GM11168 (cell line): ENCODE results near the gene MIPOL1.
"Not testable (repeated sequence)": the region's sequence is repeated elsewhere in the genome, so short reads cannot be mapped to it uniquely, and the experiment has no call there.

Experiments
- in situ Hi-C: fragments of 300-500 bp; cut with MboI; formaldehyde crosslinking; loops from one replicate; pipeline ENCODE4 v1.12.0; 2022; ENCODE audit warnings: low sequenced_read_pairs; ENCODE audit not compliant: unreplicated experiment

The MIPOL1 gene

GRCh38 chr14:37275963-37276362, 78.2 kb downstream of the MIPOL1 start:
- in situ Hi-C loops = no loop called here

- in situ Hi-C loops = no loop called here
Measured at GRCh38 chr14:37278636-37279538, 81.2 kb downstream of the MIPOL1 start.

- in situ Hi-C loops = no loop called here
Measured at GRCh38 chr14:37279818-37280217, 82.1 kb downstream of the MIPOL1 start.

GRCh38 chr14:37284760-37285159, 87.0 kb downstream of the MIPOL1 start:
- in situ Hi-C loops = no loop called here

GRCh38 chr14:37285220-37285619, 87.5 kb downstream of the MIPOL1 start:
- in situ Hi-C loops = no loop called here

GRCh38 chr14:37289688-37290087, 92.0 kb downstream of the MIPOL1 start:
- in situ Hi-C loops = no loop called here

GRCh38 chr14:37295262-37295661, 97.5 kb downstream of the MIPOL1 start:
- in situ Hi-C loops = not testable (repeated sequence)

- in situ Hi-C loops = no loop called here
Measured at GRCh38 chr14:37311252-37311651, 113.5 kb downstream of the MIPOL1 start.

GRCh38 chr14:37318938-37319337, 121.2 kb downstream of the MIPOL1 start:
- in situ Hi-C loops = no loop called here

GRCh38 chr14:37320106-37320505, 122.4 kb downstream of the MIPOL1 start:
- in situ Hi-C loops = no loop called here

GRCh38 chr14:37325332-37325731, 127.6 kb downstream of the MIPOL1 start:
- in situ Hi-C loops = no loop called here

- in situ Hi-C loops = no loop called here
Measured at GRCh38 chr14:37326434-37326833, 128.7 kb downstream of the MIPOL1 start.

GRCh38 chr14:37327933-37328332, 130.2 kb downstream of the MIPOL1 start:
- in situ Hi-C loops = not testable (repeated sequence)

- in situ Hi-C loops = no loop called here
Measured at GRCh38 chr14:37328673-37329072, 130.9 kb downstream of the MIPOL1 start.

GRCh38 chr14:37329189-37330001, 131.7 kb downstream of the MIPOL1 start:
- in situ Hi-C loops = no loop called here

- in situ Hi-C loops = no loop called here
Measured at GRCh38 chr14:37330910-37331309, 133.2 kb downstream of the MIPOL1 start.

GRCh38 chr14:37340353-37340752, 142.6 kb downstream of the MIPOL1 start:
- in situ Hi-C loops = no loop called here

- in situ Hi-C loops = no loop called here
Measured at GRCh38 chr14:37343307-37344094, 145.8 kb downstream of the MIPOL1 start.

GRCh38 chr14:37363661-37364060, 165.9 kb downstream of the MIPOL1 start:
- in situ Hi-C loops = no loop called here

GRCh38 chr14:37369425-37369824, 171.7 kb downstream of the MIPOL1 start:
- in situ Hi-C loops = no loop called here
